CD4-positive, alpha-beta T cell treated with Interleukin-1 beta for 1 hour (primary cell): Measurements from ENCODE around the gene NLRP1.
"Not testable (repeated sequence)": the region's sequence is repeated elsewhere in the genome, so short reads cannot be mapped to it uniquely, and the experiment has no call there.

Experiments used
- DNase-seq, 2 donors: peaks; one replicate each; pipeline ENCODE4 v3.0.0-alpha.2; 2020 to 2022

The NLRP1 gene

DNA sequence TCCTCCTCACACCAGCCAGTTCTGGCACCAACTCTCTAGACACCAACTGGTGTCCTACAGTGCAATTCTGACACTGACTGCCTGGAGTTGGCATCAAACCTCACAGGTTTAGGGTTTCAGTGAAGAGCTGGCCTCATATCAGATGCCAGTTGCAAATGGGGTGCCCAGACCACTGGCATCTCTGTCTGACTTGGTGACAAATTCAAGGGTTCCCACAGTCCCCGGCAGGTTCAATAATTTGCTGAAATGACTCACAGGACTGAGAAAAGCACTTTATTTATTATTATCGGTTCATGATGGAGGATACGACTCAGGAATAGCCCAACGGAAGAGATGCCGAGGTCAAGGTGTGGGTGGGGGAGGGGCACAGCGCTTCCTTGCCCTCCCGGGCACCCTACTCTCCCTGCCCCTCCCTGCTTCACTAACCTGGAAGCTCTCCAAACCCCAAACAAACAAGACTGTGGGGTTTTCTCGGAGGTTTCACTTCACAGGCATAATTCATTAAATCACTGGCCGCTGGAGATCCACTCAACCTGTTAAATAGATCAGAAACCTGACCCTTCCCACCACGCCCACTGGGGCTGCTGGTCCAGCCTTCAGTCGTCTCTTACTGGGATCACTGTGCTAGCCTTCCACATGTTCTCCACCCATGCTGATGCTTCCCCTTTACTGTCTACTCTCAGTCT, 1.7 kb upstream of the NLRP1 start:
- DNase-seq = peak in 1 of 2 donors; percentile 45

DNA sequence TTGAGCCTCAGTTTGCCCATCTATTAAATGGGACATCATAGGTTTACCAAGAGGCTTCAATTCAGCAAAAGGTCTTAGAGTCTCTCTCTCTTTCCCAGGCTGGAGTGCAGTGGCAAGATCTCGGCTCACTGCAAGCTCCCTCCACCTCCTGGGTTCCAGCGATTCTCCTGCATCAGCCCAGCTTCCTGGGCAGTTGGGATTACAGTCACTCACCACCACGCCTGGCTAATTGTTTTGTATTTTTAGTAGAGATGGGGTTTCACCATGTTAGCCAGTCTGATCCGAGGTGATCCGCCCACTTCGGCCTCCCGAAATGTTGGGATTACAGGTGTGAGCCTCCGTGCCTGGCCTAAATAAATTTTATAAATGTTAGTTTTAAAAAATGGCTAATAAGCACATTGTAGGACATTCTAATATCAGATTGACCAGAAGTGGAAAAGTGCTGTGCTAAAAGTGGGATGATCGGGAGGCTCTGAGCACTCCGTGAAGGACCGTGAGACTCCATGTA, 1.0 kb upstream of the NLRP1 start:
- DNase-seq = no peak

DNA sequence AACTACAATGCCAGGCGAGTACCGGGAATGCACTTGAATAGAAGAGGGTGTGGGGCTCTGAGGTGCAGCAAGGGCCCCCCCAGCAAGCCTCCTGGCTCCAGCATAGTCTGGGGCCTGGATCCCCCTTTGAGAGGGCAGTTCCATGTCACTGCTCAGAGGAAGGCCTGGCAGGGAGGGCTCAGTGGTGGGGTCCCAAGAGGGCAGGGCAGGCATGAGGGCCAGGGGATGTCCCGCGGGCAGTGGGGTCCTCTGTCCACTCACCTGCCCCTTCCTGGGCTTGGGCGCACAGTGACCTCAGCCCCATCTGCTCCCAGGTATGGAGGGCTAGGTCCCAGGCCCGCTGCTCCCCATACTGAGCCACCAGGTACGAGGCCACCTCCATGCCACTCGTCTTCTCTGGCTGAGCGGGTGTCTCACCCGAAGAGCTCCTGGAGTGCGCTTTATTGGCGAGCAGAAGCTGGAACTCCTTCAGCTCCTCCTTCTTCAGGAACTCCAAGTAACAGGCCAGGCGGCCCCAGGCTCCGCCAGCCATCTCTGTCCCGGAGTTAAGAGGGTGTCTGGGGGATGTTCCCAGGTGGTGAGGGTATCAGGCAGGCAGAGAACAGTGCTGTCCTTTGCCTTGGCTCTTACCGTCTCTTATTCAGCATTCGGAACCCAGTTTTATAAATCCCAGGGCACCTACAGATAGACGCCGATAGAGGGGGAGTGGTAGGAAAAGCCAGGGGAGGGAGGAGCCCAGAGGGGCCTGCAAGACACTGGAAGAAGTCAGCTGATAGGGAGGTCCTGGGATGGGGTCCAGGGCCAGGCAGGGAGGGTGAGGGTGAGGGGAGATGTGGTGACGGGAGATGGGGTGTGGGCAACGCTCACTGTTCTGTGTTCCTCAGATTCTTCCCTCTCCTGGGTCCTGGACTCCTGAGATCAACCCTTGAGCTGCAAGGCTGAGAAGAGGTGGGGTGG, 605 bp downstream of the NLRP1 start:
- DNase-seq = peak in 1 of 2 donors; percentile 14

DNA sequence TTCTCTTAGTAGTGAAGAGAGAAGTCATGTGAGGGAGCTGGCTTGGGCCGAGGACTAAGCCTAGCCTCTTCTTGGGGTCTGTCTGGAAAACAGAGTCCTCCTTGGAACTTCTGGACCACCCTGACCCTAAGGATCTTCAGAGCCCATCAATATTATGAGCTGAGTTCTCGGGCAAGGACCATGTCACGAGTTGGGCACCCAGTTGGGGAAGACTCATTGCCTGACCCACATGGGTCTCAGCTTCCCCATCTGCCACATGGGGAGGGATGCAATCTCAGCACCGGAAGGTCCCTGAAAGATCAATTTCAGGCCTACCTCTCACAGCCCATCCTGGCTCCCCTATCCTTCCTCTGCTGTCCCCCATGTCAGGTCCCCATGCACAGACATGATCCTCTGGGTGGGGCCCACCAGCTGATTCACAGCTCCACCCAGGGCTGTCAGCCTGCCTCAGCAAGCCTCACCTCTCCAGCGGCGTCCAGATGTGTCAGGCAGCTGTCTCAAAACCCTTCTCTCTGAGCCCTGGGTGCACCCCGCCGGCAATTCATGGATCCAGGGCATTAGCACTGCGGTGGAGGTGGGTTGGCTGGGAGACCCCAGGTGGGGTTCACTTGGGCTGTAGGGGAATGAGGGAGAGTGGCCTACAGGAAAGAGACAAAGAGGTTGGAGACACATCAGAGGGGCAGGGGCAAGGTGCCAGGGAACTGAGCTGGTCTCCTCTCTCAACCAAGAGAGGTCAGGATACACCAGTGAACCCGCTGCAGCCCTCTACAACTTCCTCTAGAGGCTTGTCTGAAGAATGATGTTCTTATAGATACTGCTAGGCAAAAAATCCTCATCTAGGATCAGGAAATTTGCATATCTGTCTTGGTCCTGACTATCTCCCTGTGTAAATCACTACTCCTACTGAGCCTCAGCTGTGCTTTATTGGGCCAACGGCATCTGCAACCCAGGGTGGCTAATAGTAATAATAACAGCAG, 1.8 kb downstream of the NLRP1 start:
- DNase-seq = no peak

DNA sequence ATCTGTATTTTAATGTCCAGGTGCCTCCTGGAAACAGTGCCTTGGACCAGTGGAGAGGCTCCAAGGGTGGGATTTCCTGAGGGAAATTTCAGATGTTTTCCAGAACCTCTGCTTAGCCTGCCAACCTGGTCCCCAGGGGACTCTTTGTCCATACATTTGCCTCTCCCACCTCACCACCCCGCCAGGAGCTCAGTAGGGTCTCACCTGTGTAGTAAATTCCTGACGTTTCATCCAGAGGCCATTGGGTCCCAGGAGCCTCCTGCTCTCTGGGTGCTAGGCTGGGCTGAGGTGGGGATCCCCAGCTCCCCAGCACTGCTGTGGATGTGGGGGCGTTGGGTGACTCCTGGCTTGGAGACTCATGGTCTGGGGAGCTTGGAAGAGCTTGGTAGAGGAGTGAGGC, 2.7 kb downstream of the NLRP1 start:
- DNase-seq = no peak

DNA sequence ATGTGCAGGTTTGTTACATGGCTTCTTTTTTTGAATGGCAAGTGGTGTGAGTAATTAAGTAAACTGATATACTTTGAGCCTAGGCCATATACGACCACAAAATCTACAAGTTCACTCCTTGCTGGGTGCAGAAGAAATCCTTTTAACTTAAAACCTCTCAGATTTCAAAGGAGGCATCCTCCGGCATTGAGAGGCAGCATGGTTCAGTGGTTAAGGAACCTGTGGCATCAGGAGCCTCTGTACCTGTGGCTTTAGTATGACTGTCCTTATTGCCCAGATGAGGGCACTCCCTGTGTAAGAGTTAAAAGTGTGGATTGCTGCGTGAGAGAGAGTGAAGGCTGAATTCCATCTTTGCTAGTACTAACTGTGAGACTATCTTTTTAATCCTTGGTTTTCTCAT, 3.3 kb downstream of the NLRP1 start:
- no peak for DNase-seq

DNA sequence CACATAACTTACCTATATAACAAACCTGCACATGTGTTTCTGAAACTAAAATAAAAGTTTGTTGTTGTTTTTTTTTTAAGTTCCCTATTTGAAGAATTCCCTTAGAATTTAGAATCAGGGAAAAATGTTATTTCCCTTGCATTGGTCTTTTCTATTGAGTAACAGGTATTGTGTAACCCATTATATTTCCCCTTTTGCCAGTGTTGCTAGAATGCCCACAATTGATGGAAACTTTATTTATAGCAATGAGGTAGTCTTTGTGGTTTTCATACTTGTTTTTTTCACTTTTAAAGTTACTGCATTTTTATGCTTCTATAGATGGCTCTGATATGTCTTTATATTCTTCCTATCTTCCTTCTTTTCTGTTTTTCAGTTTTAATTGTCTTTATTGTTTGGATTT, 3.9 kb downstream of the NLRP1 start:
- DNase-seq = no peak

DNA sequence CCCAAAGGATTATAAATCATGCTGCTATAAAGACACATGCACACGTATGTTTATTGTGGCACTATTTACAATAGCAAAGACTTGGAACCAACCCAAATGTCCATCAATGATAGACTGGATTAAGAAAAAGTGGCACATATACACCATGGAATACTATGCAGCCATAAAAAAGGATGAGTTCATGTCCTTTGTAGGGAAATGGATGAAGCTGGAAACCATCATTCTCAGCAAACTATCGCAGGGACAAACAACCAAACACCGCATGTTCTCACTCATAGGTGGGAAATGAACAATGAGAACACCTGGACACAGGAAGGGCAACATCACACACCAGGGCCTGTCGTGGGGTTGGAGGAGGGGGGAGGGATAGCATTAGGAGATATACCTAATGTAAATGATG, 5.5 kb downstream of the NLRP1 start:
- DNase-seq = not testable (repeated sequence)

DNA sequence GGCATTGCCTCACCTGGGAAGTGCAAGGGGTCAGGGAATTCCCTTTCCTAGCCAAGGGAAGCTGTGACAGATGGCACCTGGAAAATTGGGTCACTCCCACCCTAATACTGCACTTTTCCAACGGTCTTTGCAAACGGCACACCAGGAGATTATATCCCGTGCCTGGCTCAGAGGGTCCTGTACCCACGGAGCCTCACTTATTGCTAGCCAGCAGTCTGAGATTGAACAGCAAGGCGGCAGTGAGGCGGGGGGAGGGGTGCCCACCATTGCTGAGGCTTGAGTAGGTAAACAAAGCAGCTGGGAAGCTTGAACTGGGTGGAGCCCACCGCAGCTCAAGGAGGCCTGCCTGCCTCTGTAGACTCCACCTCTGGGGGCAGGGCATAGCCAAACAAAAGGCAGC, 11.3 kb downstream of the NLRP1 start:
- DNase-seq = not testable (repeated sequence)

DNA sequence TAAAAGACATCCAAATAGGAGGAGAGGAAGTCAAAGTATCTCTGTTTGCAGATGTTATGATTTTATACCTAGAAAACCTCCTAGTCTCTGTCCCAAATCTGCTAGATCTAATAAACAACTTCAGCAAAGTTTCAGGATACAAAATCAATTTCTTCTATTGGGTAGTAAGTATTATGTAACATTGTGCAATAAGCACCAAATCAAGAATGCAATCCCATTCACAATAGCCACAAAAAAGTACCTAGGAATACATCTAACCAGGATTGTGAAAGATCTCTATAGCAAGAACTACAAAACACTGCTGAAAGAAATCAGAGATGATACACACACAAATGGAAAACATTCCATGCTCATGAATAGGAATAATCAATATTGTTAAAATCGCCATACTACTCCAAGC, 13.0 kb downstream of the NLRP1 start:
- no peak for DNase-seq

DNA sequence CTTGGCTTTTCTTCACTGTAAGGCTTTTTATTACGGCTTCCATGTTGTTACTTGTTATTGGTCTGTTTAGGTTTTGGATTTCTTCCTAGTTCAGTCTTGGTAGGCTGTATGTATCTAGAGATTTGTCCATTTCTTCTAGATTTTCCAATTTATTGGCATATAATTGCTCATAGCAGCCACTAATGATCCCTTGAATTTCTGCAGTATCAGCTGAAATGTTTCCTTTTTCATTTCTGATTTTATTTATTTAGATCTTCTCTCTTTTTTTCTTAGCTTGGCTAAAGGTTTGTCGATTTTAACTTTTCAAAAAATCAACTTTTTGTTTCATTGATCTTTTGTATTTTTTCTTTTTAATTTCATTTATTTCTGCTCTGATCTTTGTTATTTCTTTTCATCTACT, 18.5 kb downstream of the NLRP1 start:
- no peak for DNase-seq

DNA sequence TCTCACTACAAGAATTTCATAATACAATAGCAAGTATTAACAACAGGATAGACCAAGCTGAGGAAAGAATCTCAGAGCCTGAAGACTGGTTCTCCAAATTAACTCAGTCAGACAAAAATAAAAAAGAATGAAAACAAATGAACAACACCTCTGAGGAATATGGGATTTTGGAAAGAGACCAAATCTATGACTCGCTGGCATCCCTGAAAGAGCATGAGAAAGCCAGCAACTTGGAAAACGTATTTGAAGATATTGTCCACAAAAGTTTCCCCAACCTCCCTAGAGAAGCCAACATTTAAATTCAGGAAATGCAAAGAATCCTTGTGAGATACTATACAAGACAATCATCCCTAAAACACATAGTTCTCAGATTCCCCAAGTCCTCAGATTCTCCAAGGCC, 20.9 kb downstream of the NLRP1 start:
- DNase-seq = no peak

DNA sequence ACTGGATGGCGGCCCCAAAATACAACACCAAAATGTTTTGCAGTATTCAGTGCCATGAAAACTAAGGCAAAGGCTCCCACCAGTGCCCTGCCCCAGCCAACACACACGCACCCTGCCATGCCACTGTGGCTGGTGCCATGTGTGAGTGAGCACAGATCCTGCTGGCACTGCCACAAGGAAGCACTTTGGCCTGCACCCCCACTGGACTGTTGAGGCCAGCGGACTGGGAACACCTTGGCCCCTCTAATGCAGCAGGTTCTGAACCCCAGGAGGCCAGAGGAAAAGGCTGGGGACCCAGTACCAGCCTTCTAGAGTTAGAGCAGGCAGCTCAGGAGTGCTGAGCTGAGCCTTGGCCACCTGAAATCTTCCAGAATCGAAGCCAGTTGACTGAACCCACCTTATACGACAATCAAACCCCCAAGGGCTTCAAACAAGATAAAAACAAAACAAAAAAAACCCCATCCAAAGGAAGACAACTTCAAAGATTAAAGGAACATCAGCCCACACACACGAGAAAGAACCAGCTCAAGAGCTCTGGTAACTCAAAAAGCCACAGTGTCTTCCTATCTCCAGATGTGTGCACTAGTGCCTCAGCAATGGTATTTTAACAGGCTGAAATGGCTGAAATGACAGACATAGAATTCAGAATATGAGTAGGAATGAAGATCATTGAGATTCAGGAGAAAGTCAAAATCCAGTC, 21.5 kb downstream of the NLRP1 start:
- DNase-seq = no peak

DNA sequence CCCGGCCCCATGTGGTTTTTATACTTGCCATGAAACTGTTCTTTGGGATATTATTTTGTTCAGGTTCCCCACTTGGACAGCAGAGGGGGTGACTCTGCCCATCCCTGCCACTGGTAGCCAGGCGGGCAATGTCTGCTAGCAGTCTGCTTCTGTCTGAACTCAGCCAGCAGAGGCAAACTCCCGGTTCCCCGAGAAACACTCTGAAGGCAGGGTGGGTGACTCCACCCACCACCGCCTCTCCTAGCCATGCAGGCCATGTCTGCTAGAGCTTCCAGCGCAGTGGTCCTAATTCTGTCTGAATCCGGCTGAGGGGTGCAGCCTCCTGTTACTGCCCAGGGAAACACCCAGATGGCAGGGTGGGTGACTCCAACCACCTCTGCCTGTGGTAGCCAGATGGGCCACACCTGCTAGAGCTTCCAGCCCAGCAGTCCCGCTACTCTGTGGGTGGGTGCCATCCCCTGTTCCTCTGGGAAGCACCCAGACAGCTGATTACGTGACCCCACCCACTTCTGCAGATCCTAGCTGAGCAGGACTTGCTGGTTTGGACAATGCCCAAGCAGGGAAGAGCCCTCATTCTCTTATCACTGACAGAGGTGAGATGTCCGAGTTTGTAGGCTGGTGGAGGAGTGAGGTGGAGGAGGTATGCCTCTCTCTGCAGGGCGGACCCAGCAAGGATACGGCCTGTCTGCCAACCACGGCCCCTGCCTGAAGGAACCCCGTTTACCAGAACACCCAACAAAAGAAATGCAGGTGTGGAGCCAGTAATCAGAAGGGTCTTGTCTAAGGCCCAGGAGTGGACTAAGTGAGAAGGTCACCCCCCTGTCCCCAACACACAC, 22.4 kb downstream of the NLRP1 start:
- no peak for DNase-seq

DNA sequence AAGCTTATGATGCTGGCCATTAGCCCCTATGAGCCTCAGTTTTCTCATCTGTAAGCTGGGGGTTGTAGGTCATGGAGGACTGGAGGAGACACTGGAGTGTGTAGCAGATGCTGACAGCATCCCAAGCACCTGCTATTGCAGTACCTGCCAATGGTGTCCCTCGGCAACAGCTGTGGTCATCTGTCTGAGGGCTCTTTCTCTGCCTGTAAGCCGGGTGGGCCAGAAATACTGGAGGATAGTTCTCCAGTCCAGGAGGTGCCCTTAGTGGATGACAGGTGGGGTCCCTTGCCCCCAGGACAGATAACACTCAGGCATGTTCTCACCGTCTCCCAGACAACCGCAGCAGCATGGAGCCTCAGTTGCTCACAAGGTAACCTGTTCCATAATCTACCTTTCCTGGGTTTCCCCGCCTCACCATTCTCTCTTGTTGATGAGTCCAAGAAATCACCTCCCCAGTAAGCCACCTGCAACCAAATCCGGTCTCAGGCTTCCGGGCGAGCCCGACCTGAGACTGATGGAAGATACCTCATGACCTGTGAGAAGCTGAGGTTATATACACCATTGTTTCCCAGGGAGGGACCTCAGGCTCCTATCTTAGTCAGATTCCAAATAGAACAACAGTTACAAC, 23.8 kb downstream of the NLRP1 start:
- DNase-seq = no peak

DNA sequence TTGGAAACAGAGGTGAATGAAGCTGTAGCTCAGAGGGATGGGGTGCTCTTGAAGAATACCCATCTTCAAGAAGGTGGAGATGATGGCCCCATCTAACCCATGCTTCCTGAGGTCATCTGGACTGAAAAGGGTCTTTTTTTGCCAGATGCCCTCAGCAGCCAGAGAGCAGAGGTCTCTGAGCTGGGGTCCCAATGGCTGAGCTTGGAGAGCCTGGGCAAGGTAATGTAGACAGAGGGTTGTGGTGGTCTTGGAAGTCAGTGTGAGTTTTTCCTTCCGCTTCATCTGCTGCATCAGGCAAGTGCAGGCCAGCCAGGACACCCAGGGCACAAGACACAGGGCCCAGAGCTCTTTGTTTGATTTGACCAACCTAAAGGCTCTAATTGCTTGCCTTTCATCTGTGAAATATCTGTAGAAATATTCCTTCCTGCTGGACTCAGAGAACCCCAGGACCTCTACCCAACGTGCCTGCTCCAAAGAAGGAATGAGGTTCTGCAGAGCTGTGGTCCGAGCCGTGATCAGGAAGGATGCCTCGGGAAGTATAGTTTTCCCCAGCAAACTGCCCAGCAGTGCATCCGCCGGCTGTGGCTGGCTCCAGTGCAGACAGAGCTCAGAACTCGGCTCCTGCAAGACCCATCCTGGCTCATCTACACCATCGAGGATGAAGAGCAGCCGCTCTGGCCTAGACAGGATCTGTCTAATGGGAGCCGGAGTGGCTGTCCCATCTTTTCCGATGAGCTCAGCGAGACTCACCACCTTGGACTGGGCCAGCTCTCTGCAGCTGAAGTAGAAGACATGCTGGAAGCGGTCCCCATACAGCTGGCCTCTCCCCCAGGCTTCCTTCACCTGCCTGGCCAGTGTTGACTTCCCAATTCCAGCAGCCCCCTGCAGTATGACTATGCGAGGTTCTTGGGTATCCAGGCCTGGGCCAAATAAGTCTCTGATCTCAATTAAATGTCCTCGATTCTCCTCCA, 25.2 kb downstream of the NLRP1 start:
- DNase-seq = no peak

DNA sequence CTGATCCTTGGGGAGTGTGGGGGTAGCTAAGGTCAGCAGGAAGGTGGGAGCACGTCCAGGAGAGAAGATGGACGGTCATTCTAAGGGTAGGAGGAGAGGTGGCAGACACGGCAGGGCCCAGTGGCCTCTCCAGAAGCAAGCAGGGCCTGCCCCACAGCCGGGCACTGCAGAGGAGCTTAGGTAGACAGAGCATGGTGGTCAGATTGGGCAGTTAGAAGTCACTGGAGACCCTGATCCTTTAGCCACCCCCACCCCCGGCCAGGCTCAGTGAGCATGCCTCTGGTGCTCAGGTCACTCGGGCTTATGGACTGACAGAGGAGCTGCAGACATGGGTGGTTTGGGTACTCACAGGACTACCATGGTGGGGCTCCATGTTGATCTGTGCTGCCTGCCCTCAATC, 26.3 kb downstream of the NLRP1 start:
- DNase-seq = no peak

DNA sequence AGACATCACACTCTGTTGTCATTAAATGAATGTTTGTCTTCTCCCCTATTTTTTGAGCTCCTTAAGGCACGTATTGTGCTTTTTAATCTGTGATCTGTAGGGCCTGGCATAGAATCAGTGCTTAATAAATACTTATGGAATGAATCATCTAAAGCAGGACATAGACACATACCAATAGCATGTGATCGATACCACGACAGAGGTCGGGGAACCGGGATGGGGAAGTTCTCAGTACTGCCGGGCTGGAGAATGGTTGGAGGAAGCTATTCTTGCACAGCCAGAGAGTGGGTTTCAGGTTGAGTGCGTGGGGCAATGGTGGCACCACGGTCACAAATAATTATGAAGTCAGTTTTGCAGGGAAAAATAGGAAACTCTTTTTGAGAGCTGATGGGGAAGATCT, 26.8 kb downstream of the NLRP1 start:
- DNase-seq = no peak

DNA sequence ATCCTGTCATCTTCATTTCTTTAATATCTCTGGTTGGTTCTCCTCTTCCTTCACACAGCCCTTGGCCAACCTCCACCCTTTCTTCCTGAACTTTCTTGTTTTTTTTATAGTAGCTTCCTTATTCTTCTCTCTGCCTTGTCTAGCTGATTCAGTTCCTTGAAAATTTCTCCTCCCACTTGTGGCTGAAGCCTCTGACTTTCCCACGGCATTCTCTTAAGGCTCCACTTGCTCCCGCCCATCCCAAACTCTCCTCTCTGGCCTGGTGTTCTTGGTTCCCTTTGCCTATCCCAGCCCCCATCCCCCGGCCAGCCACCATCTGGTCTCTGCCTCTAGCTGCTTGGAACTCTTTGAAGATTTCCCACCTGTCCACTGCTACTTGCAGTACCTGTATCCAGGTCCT, 29.1 kb downstream of the NLRP1 start:
- no peak for DNase-seq

DNA sequence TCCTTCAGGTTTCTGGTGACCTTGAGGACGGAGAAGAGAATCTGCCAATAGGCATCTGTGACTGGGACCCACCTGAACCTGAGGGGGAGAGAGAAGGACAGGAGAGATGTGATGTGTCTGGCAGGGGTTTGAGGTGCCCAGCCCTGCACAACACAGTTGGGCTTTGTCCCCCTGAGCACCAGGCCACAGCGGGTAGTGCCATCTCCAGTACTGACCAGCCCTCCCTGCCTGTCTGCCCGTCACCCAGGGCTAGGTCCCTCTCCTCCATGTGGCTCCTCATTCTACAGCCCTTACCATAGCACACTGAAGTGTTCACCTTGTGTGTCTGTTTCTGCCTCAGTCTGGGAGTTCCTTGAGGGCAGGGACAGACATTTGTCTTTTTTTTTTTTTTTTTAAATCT, 30.8 kb downstream of the NLRP1 start:
- no peak for DNase-seq
